NB4 (cell line): ENCODE measurements around the gene ADAMTS2.

Source experiments
- CTCF ChIP-seq: IDR thresholded peaks from one replicate; pipeline ENCODE4 v1.5.1; 2012; ENCODE audit warnings: low read depth, low read length
- MYC ChIP-seq: IDR thresholded peaks from 2 replicates; pipeline ENCODE4 v1.6.1; 2011; ENCODE audit warnings: low read depth, low read length
- POLR2A ChIP-seq: IDR thresholded peaks from 2 replicates; pipeline ENCODE4 v1.6.1; 2011; ENCODE audit warnings: mild to moderate bottlenecking; ENCODE audit not compliant: insufficient read length; ENCODE audit errors: extremely low read depth
- TF ChIP-seq, protein P1 (sequence below): IDR thresholded peaks from 2 replicates; pipeline ENCODE4 v1.6.1; 2011; ENCODE audit warnings: low read depth, low read length

GRCh38 chr5:179180921-179181645 lies 164.2 kb downstream of the ADAMTS2 start:
- no peak for TF ChIP-seq CTCF
- TF ChIP-seq POLR2A, result no peak
- TF ChIP-seq, protein P1, sequence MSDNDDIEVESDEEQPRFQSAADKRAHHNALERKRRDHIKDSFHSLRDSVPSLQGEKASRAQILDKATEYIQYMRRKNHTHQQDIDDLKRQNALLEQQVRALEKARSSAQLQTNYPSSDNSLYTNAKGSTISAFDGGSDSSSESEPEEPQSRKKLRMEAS, result no peak
- no peak for TF ChIP-seq MYC
